22Rv1 (cell line): Measurements from ENCODE around the gene C1R.

Experiments
- H3K27ac ChIP-seq: fragments of 450-650 bp; 2 replicates; pipeline ENCODE4 v1.5.1; 2017
- ZFX ChIP-seq: fragments of 450-650 bp; IDR thresholded peaks from 2 replicates; pipeline ENCODE4 v1.6.1; 2017; ENCODE audit warnings: antibody characterized with exemption, borderline replicate concordance
- TF ChIP-seq, protein P1 (sequence below): fragments of 450-650 bp; IDR thresholded peaks from 2 replicates; pipeline ENCODE4 v1.5.1; 2017; ENCODE audit warnings: mild to moderate bottlenecking

The C1R gene

DNA sequence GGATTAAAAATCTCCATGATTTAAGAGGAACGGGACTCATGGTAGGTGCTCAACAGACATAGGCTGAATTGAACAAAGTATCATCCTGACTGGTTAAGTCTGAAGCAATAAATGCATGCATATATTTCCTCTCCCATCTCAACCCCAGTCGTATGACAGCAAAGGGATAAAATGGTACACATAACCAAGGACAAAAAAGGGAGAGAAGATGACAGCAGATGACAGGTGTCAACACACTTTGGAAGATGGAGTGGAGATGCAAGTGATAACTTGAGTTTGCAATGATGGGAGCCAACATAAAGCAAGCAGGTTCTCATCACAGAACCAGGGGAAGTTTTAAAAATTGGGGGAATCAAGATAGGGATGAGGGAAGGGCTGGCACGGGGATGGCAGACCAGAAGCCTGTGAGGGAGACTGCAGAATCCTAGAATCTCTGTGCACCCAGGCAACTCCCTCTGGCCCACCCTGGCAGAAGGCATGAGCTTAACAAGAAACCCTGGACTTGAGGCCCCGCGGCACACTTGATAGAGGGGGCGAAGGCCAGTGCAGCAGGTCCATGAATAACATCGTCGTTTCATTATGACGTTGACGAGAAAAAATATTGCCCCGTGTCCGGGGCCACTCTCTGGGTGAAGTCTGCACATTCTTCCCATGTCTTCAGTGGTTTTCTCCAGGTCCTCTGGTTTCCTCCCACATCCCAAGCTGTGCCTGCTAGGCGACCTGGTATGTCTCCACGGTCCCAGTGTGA lies 11.8 kb upstream of the C1R start:
- no peak overlapping the region for H3K27ac ChIP-seq
- TF ChIP-seq, protein P1, sequence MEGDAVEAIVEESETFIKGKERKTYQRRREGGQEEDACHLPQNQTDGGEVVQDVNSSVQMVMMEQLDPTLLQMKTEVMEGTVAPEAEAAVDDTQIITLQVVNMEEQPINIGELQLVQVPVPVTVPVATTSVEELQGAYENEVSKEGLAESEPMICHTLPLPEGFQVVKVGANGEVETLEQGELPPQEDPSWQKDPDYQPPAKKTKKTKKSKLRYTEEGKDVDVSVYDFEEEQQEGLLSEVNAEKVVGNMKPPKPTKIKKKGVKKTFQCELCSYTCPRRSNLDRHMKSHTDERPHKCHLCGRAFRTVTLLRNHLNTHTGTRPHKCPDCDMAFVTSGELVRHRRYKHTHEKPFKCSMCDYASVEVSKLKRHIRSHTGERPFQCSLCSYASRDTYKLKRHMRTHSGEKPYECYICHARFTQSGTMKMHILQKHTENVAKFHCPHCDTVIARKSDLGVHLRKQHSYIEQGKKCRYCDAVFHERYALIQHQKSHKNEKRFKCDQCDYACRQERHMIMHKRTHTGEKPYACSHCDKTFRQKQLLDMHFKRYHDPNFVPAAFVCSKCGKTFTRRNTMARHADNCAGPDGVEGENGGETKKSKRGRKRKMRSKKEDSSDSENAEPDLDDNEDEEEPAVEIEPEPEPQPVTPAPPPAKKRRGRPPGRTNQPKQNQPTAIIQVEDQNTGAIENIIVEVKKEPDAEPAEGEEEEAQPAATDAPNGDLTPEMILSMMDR, result no peak
- no peak for TF ChIP-seq ZFX

GRCh38 chr12:7102582-7102981 lies 10.3 kb upstream of the C1R start:
- H3K27ac ChIP-seq, result no peak overlapping the region
- TF ChIP-seq ZFX, result no peak
- TF ChIP-seq, protein P1, result no peak

GRCh38 chr12:7101694-7102131 lies 9.5 kb upstream of the C1R start:
- no peak for TF ChIP-seq ZFX
- TF ChIP-seq, protein P1, result no peak
- H3K27ac ChIP-seq, result no peak overlapping the region

GRCh38 chr12:7101047-7101693 lies 8.9 kb upstream of the C1R start:
- TF ChIP-seq, protein P1, result no peak
- no peak for TF ChIP-seq ZFX
- no peak overlapping the region for H3K27ac ChIP-seq

DNA sequence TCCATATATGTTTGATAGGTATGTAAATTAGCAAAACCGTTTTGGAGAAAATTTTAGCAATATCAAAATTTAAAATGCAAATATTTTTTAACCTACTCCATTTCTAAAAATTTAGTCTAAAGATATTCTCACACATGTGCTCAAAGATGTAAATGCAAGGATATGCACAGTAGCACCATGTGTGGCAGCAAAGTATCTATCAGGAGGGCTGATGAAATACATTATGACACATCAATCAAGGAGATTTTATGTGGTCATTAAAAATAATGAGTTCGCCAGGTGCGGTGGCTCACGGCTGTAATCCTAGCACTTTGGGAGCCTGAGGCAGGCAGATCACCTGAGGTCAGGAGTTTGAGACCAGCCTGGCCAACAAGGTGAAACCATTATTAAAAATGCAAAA lies 8.0 kb upstream of the C1R start:
- TF ChIP-seq, protein P1, result no peak
- no peak for TF ChIP-seq ZFX
- no peak overlapping the region for H3K27ac ChIP-seq

DNA sequence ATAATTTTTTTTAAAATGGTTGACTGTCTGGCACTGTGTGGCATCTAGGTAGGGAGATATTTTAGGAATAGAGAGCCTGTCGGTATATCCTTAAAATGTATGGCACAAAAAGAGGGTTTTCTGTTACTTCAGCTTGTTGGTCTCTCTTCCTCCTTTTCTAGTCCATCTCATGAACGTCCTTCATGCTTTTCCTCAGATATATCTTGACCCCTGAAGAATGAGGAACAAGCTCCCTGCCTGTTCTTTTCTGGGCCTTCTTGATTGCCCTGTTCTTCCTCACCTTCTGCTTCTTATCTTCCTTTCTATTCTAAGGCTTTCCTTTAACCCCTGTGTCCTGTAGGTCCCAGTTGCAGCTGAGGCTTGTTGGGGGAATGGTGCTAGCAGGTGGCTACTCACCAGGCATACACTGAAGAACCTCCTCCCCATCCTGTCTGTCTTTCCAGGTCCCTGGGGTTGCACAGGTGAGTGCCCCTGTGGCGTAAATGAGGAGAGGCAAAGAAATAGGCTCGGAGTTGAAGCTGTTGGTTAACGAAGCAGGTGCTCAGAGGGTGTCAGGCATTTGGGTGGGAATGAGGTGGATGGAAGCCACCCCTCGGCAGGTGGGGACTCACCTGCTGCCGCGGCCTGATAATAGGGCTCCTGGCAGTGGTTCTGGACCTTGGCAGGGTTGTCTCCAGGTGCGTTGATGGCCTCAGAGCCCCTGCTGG lies 7.2 kb upstream of the C1R start:
- TF ChIP-seq, protein P1, result no peak
- TF ChIP-seq ZFX, result no peak
- no peak overlapping the region for H3K27ac ChIP-seq
